ENCODE results near the gene EIF2A.

Gene EIF2A

GRCh38 chr3:150543128-150543527 is 3.5 kb upstream of the EIF2A start:
- DNase-seq (ENCODE audit: insufficient read length, low spot score) (no peak), FAIRE-seq (no peak)
- TF ChIP-seq CTCF (IDR thresholded peaks at IDR 0.05; ENCODE audit: insufficient read depth, missing control alignments) = no peak

GRCh38 chr3:150543531-150543930 is 3.1 kb upstream of the EIF2A start:
- no peak for TF ChIP-seq CTCF (IDR thresholded peaks at IDR 0.05; ENCODE audit: insufficient read depth, missing control alignments)
- DNase-seq (ENCODE audit: insufficient read length, low spot score) (no peak), FAIRE-seq (no peak)

GRCh38 chr3:150544041-150544440 is 2.5 kb upstream of the EIF2A start:
- FAIRE-seq = no peak
- no peak for TF ChIP-seq CTCF (IDR thresholded peaks at IDR 0.05; ENCODE audit: insufficient read depth, missing control alignments)
- no peak for DNase-seq (ENCODE audit: insufficient read length, low spot score)

GRCh38 chr3:150544726-150545125 is 1.9 kb upstream of the EIF2A start:
- no peak for FAIRE-seq
- DNase-seq (ENCODE audit: insufficient read length, low spot score) = no peak
- no peak for TF ChIP-seq CTCF (IDR thresholded peaks at IDR 0.05; ENCODE audit: insufficient read depth, missing control alignments)

GRCh38 chr3:150545419-150546225 is 965 bp upstream of the EIF2A start:
- FAIRE-seq (no peak), DNase-seq (ENCODE audit: insufficient read length, low spot score) (no peak)
- TF ChIP-seq CTCF (IDR thresholded peaks at IDR 0.05; ENCODE audit: insufficient read depth, missing control alignments) = no peak

- FAIRE-seq (no peak), DNase-seq (ENCODE audit: insufficient read length, low spot score) (no peak)
Measured at GRCh38 chr3:150547045-150547741, 606 bp downstream of the EIF2A start.

More at GRCh38 chr3:150547045-150547741, 606 bp downstream of the EIF2A start:
- no peak for TF ChIP-seq CTCF (IDR thresholded peaks at IDR 0.05; ENCODE audit: insufficient read depth, missing control alignments)

All from D721Med (cell line).